HL-60/S4 treated with retinoic acid at 250 ng/mL for 4 days and 3 days (cell line): ENCODE results near the gene AP3S2.
"Not testable (repeated sequence)": the region's sequence is repeated elsewhere in the genome, so short reads cannot be mapped to it uniquely, and the experiment has no call there.

Experiments
- in situ Hi-C: fragments of 300-500 bp; cut with MboI; formaldehyde crosslinking; loops from 2 replicates; pipeline ENCODE4 v1.7.0; 2022; ENCODE audit warnings: low sequenced_read_pairs

The AP3S2 gene

GRCh38 chr15:89904519-89904918, 10.7 kb upstream of the AP3S2 start:
- in situ Hi-C loops = no loop called here

- in situ Hi-C loops = no loop called here
Observed at GRCh38 chr15:89903858-89904130, 10.0 kb upstream of the AP3S2 start.

GRCh38 chr15:89903015-89903857, 9.4 kb upstream of the AP3S2 start:
- in situ Hi-C loops = no loop called here

GRCh38 chr15:89900849-89901248, 7.1 kb upstream of the AP3S2 start:
- in situ Hi-C loops = no loop called here

- in situ Hi-C loops = loop anchor here (10.0 kb wide), 1 partner anchor 175 kb away; no protein-coding TSS in a partner anchor
Observed at GRCh38 chr15:89899951-89900567, 6.3 kb upstream of the AP3S2 start.

- in situ Hi-C loops = loop anchor here (10.0 kb wide), 1 partner anchor 175 kb away; no protein-coding TSS in a partner anchor
Observed at GRCh38 chr15:89899295-89899945, 5.6 kb upstream of the AP3S2 start.

GRCh38 chr15:89898614-89899294, 5.0 kb upstream of the AP3S2 start:
- in situ Hi-C loops = loop anchor here (10.0 kb wide), 1 partner anchor 176 kb away; no protein-coding TSS in a partner anchor

GRCh38 chr15:89898146-89898545, 4.4 kb upstream of the AP3S2 start:
- in situ Hi-C loops = loop anchor here (10.0 kb wide), 1 partner anchor 177 kb away; no protein-coding TSS in a partner anchor

- in situ Hi-C loops = loop anchor here (10.0 kb wide), 1 partner anchor 182 kb away; no protein-coding TSS in a partner anchor
Observed at GRCh38 chr15:89893027-89893426, 767 bp downstream of the AP3S2 start.

- in situ Hi-C loops = no loop called here
Observed at GRCh38 chr15:89888214-89888804, 5.5 kb downstream of the AP3S2 start.

- in situ Hi-C loops = no loop called here
Observed at GRCh38 chr15:89885611-89886010, 8.2 kb downstream of the AP3S2 start.

GRCh38 chr15:89885179-89885578, 8.6 kb downstream of the AP3S2 start:
- in situ Hi-C loops = not testable (repeated sequence)

- in situ Hi-C loops = no loop called here
Observed at GRCh38 chr15:89883518-89883917, 10.3 kb downstream of the AP3S2 start.

GRCh38 chr15:89880727-89881126, 13.1 kb downstream of the AP3S2 start:
- in situ Hi-C loops = no loop called here

- in situ Hi-C loops = loop anchor here (10.0 kb wide), 1 partner anchor 124 kb away; the partner anchor contains the start of gene MESP1
Observed at GRCh38 chr15:89878323-89878722, 15.5 kb downstream of the AP3S2 start.

GRCh38 chr15:89877083-89877425, 16.7 kb downstream of the AP3S2 start:
- in situ Hi-C loops = loop anchor here (10.0 kb wide), 1 partner anchor 122 kb away; the partner anchor contains the start of gene MESP1

- in situ Hi-C loops = loop anchor here (10.0 kb wide), 1 partner anchor 122 kb away; the partner anchor contains the start of gene MESP1
Observed at GRCh38 chr15:89876396-89877082, 17.3 kb downstream of the AP3S2 start.

GRCh38 chr15:89875741-89876140, 18.1 kb downstream of the AP3S2 start:
- in situ Hi-C loops = loop anchor here (10.0 kb wide), 1 partner anchor 121 kb away; the partner anchor contains the start of gene MESP1

GRCh38 chr15:89874926-89875564, 18.7 kb downstream of the AP3S2 start:
- in situ Hi-C loops = loop anchor here (10.0 kb wide), 1 partner anchor 120 kb away; the partner anchor contains the start of gene MESP1
